Measurements from ENCODE around the gene HSPG2. TPM values are rescaled to one million over a fixed set of nuclear protein-coding genes. Genes with fewer than 3 reads are reported as not detected.

The HSPG2 gene
- total and polyA plus RNA-seq, 2 of the 13 experiments (the other 11 are each of a cell fraction or from before 2014, with no cell fraction given), result 9.1 to 13.1 TPM

- H3K4me1 ChIP-seq (ENCODE audit: insufficient read depth, low read length), result peaks cover 89% of the 10 kb centered on the region
- no peak overlapping the region for H3K4me3 ChIP-seq (replicated peaks in 1 of 3; ENCODE audit: insufficient read depth in 1 of 3, low read depth in 2 of 3, low read length in 3 of 3)
- H3K9me3 ChIP-seq (ENCODE audit: low read length), result no peaks in the 10 kb centered on the region
- WGBS (ENCODE audit: low lambda C conversion rate), result 0% methylated on average over 4 of the region's 12 CpGs
- peak; percentile 78 for FAIRE-seq
- H3K9ac ChIP-seq (ENCODE audit: insufficient read depth, low read depth, low read length), result no peak overlapping the region
- DNase-seq (ENCODE audit: low spot score), result peak; percentile 79
- intact Hi-C loops (cut with micrococcal nuclease; ENCODE audit: unreplicated experiment), result no loop called here
- H3K36me3 ChIP-seq (replicated peaks in 1 of 2; ENCODE audit: control insufficient read depth in 1 of 2, insufficient read depth in 2 of 2, low read length in 2 of 2), result no peaks in the 10 kb centered on the region; a peak in 1 of 5 replicates
- no peaks in the 10 kb centered on the region for H4K20me1 ChIP-seq (ENCODE audit: insufficient read depth, low read length)
- peaks cover 28% of the 10 kb centered on the region for H3K79me2 ChIP-seq (ENCODE audit: insufficient read depth, low read length)
- H3K27me3 ChIP-seq (ENCODE audit: control insufficient read depth in 1 of 2, insufficient read depth in 2 of 2, low read length in 2 of 2), result no peaks in the 10 kb centered on the region
- no peak overlapping the region for H3K27ac ChIP-seq (ENCODE audit: extremely low read length, insufficient read depth, low read length)
- BruUV-seq (replicated peaks), result no TSS peak
- in situ Hi-C loops (cut with HindIII; ENCODE audit: extremely low pct_ligation_motif_present, low pct_unique_long_range_greater_than_20kb), result no loop called here
- ChIA-PET CTCF (ENCODE audit: low intra/inter-chr PET ratio, low total read pairs) (no interaction called here), POLR2A (interaction anchor here (1.0 to 1.3 kb wide), 2 partner anchors 9 to 11 kb away, joined by 3 to 8 read pairs; partner anchors contain the start of gene HSPG2)
- no peak overlapping the region for H2AFZ ChIP-seq (ENCODE audit: low read length)
- H3K4me2 ChIP-seq (ENCODE audit: low read depth, low read length), result peak overlapping the region; percentile 32
- peak; percentile 63 for ATAC-seq
- 0 out of 2 replicates have a peak, but pooled peaks have one; percentile 23 for TF ChIP-seq FOXA3 (CRISPR knock-in tag; IDR thresholded peaks at IDR 0.05)
- no peak for TF ChIP-seq ZNF512 (CRISPR knock-in tag; IDR thresholded peaks at IDR 0.05)
- 0 out of 2 replicates have a peak, but pooled peaks have one; percentile 22 for TF ChIP-seq ADNP (CRISPR knock-in tag; IDR thresholded peaks at IDR 0.05)
- peak; percentile 100 for TF ChIP-seq ZNF768 (CRISPR knock-in tag; IDR thresholded peaks at IDR 0.05)
- TF ChIP-seq MAFG (CRISPR knock-in tag; IDR thresholded peaks at IDR 0.05), result no peak
- TF ChIP-seq GPN1 (CRISPR knock-in tag; IDR thresholded peaks at IDR 0.05; ENCODE audit: borderline replicate concordance), result no peak
- TF ChIP-seq ARID4A (CRISPR knock-in tag; IDR thresholded peaks at IDR 0.05; ENCODE audit: borderline replicate concordance), result peak; percentile 38; the same call in 1 of the 2 replicates
- TF ChIP-seq RFX5 (IDR thresholded peaks at IDR 0.05; ENCODE audit: low read depth, low read length), result no peak
- no peak for TF ChIP-seq MXD4 (CRISPR knock-in tag; IDR thresholded peaks at IDR 0.05)
- TF ChIP-seq HOXA3 (CRISPR knock-in tag; IDR thresholded peaks at IDR 0.05), result 0 out of 2 replicates have a peak, but pooled peaks have one; percentile 15
- 0 out of 2 replicates have a peak, but pooled peaks have one; percentile 29 for TF ChIP-seq AKAP8 (CRISPR knock-in tag; IDR thresholded peaks at IDR 0.05)
- no peak for TF ChIP-seq CHCHD3 (CRISPR knock-in tag; IDR thresholded peaks at IDR 0.05)
- TF ChIP-seq SSRP1 (CRISPR knock-in tag; IDR thresholded peaks at IDR 0.05), result peak; percentile 72; the same call in 1 of the 2 replicates
- peak; percentile 29; the same call in 1 of the 2 replicates for TF ChIP-seq TCF7 (IDR thresholded peaks at IDR 0.05; ENCODE audit: low read depth)
- peak; percentile 55; the same call in 1 of the 2 replicates for TF ChIP-seq ZNF274 (CRISPR knock-in tag; IDR thresholded peaks at IDR 0.05)
These were observed 9.4 kb downstream of the HSPG2 start for GRCh38 chr1:21927533-21928237.
